ENCODE data around the gene L1TD1. TPM values are rescaled to one million over a fixed set of nuclear protein-coding genes. Genes with fewer than 3 reads are reported as not detected.
"Not testable (repeated sequence)": the region's sequence is repeated elsewhere in the genome, so short reads cannot be mapped to it uniquely, and the experiment has no call there.

Gene L1TD1
- total and polyA plus RNA-seq, 9 of the 15 experiments (the other 6 are each of a cell fraction or from before 2014, with no cell fraction given): 0.09 TPM; not detected in 8

GRCh38 chr1:62161711-62162110 is 32.9 kb upstream of the L1TD1 start (continued):
- TF ChIP-seq, protein P1, sequence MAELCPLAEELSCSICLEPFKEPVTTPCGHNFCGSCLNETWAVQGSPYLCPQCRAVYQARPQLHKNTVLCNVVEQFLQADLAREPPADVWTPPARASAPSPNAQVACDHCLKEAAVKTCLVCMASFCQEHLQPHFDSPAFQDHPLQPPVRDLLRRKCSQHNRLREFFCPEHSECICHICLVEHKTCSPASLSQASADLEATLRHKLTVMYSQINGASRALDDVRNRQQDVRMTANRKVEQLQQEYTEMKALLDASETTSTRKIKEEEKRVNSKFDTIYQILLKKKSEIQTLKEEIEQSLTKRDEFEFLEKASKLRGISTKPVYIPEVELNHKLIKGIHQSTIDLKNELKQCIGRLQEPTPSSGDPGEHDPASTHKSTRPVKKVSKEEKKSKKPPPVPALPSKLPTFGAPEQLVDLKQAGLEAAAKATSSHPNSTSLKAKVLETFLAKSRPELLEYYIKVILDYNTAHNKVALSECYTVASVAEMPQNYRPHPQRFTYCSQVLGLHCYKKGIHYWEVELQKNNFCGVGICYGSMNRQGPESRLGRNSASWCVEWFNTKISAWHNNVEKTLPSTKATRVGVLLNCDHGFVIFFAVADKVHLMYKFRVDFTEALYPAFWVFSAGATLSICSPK (IDR thresholded peaks at IDR 0.05; ENCODE audit: borderline replicate concordance): no peak
- TF ChIP-seq ZFP36 (IDR thresholded peaks at IDR 0.05; ENCODE audit: low read depth, low read length, partially characterized antibody): no peak
- TF ChIP-seq CBFB (CRISPR knock-in tag; IDR thresholded peaks at IDR 0.05): no peak
- TF ChIP-seq ZBTB9 (CRISPR knock-in tag; IDR thresholded peaks at IDR 0.05): no peak

DNA sequence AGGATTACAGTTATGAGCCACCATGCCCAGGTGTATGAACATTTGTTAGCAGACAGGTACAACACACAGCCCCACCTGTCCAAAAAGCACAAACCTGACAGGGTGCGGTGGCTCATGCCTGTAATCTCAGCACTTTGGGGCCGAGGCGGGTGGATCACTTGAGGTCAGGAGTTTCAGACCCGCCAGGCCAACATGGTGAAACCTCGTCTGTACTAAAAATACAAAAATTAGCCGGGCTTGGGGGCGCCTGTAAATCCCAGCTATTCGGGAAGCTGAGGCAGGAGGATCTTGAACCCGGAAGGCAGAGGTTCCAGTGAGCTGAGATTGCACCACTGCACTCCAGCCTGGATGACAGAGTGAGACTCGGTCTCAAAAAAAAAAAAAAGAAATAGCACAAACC is 24.3 kb upstream of the L1TD1 start:
- H3K9ac ChIP-seq (ENCODE audit: insufficient read depth in 1 of 2, low read depth in 2 of 2, low read length in 2 of 2); H3K27ac ChIP-seq (ENCODE audit: extremely low read depth, low read depth, low read length); BruUV-seq (replicated peaks); CTCF ChIA-PET (ENCODE audit: low intra/inter-chr PET ratio); ATAC-seq; DNase-seq (ENCODE audit: extremely low read depth in 1 of 4, low spot score in 3 of 4); H4K20me1 ChIP-seq (replicated peaks; ENCODE audit: control insufficient read depth, insufficient read depth, low read length); H3K9me1 ChIP-seq (ENCODE audit: control insufficient read depth, insufficient read depth, low read length); H3K4me2 ChIP-seq (ENCODE audit: insufficient read depth, low read length); H3K4me3 ChIP-seq; POLR2A ChIA-PET; H3K9me3 ChIP-seq (replicated peaks; ENCODE audit: control insufficient read depth, insufficient read depth, low read depth, low read length); H3K4me1 ChIP-seq (replicated peaks in 1 of 2; ENCODE audit: control insufficient read depth in 2 of 2, insufficient read depth in 2 of 2, low read length in 2 of 2); H3K79me2 ChIP-seq (ENCODE audit: control insufficient read depth, insufficient read depth, low read length); H3K36me3 ChIP-seq (ENCODE audit: control insufficient read depth, insufficient read depth, low read length); H2AFZ ChIP-seq (ENCODE audit: low read depth, low read length); FAIRE-seq; intact Hi-C loops (cut with micrococcal nuclease): not testable (repeated sequence)
- in situ Hi-C loops (cut with MboI): loop anchor here (10.0 kb wide), 1 partner anchor 564 kb away; no protein-coding TSS in a partner anchor
- 3% methylated on average over 6 of the region's 10 CpGs for WGBS (ENCODE audit: insufficient coverage, low coverage, missing lambda C conversion rate)
- H3K27me3 ChIP-seq (ENCODE audit: control insufficient read depth in 2 of 2, insufficient read depth in 2 of 2, low read length in 2 of 2): peaks cover 4 to 15% of the 10 kb centered on the region in 2 experiments; a peak in 3 of 5 replicates
